IMR-90 (cell line): ENCODE results near the gene RASSF4. TPM values are rescaled to one million over a fixed set of nuclear protein-coding genes. Genes with fewer than 3 reads are reported as not detected.

ENCODE experiments used
- ATAC-seq: fragments of 200-7000 bp; cut with Tn5 transposase; 2 replicates; pipeline ENCODE4 v1.9.1; 2020; ENCODE audit warnings: low read depth, mild to moderate bottlenecking, moderate library complexity
- BruUV-seq: library from RNA; stranded (reverse); fragments of 400-500 nt; replicated peaks from 2 replicates; lab custom pipeline; 2021; lab: Mats Ljungman, UMichigan
- CTCF ChIA-PET: fragments of 300-600 bp; formaldehyde crosslinking; extraction: SDS; loops from one replicate; lab custom pipeline; 2021; ENCODE audit warnings: antibody characterized with exemption; lab: Yijun Ruan, JAX
- POLR2A ChIA-PET: fragments of 300-600 bp; sonication (Branson Sonifier 250); formaldehyde crosslinking; loops from one replicate; lab custom pipeline; 2022; ENCODE audit warnings: antibody characterized with exemption; ENCODE audit not compliant: unreplicated experiment; lab: Charles Lee
- DNase-seq: peaks from one replicate; pipeline ENCODE4 v3.0.0; 2013
- H2AFZ ChIP-seq: replicated peaks from 2 replicates; pipeline ENCODE3; 2013; ENCODE audit warnings: low read length, mild to moderate bottlenecking; ENCODE audit not compliant: poor library complexity
- H2AK5ac ChIP-seq: 2 replicates; pipeline ENCODE4 v1.6.1; 2013; ENCODE audit warnings: low read depth, low read length, inconsistent platforms
- H2AK9ac ChIP-seq: replicated peaks from 2 replicates; pipeline ENCODE3; 2013; ENCODE audit warnings: mild to moderate bottlenecking, low read depth, low read length, moderate library complexity; ENCODE audit not compliant: poor library complexity
- H2BK120ac ChIP-seq: 2 replicates; pipeline ENCODE4 v1.6.1; 2013; ENCODE audit warnings: low read depth, low read length, inconsistent platforms
- H2BK15ac ChIP-seq: 3 replicates; pipeline ENCODE4 v1.6.1; 2013; ENCODE audit warnings: low read depth, low read length, inconsistent platforms
- H2BK20ac ChIP-seq: 2 replicates; pipeline ENCODE4 v1.6.1; 2013; ENCODE audit warnings: low read depth, mild to moderate bottlenecking, inconsistent platforms, low read length, moderate library complexity
- H2BK5ac ChIP-seq: 2 replicates; pipeline ENCODE4 v1.6.1; 2013; ENCODE audit warnings: mild to moderate bottlenecking, low read depth, low read length, inconsistent platforms; ENCODE audit not compliant: poor library complexity, severe bottlenecking
- H3K14ac ChIP-seq: replicated peaks from 2 replicates; pipeline ENCODE4 v1.6.1; 2013; ENCODE audit warnings: low read depth, low read length, inconsistent platforms
- H3K18ac ChIP-seq: 2 replicates; pipeline ENCODE4 v1.6.1; 2013; ENCODE audit warnings: low read depth, low read length, control low read depth
- H3K23ac ChIP-seq: 2 replicates; pipeline ENCODE4 v1.6.1; 2013; ENCODE audit warnings: low read depth, low read length, inconsistent platforms
- H3K27ac ChIP-seq: 2 replicates; pipeline ENCODE4 v1.5.1; 2013; ENCODE audit warnings: mild to moderate bottlenecking, control low read depth, low read length; ENCODE audit not compliant: insufficient read depth
- H3K27me3 ChIP-seq: 2 replicates; pipeline ENCODE4 v1.6.1; 2013; ENCODE audit warnings: low read length; ENCODE audit not compliant: control insufficient read depth, insufficient read depth
- H3K36me3 ChIP-seq: 2 replicates; pipeline ENCODE4 v1.6.1; 2013; ENCODE audit warnings: low read length, mixed read lengths; ENCODE audit not compliant: control insufficient read depth, insufficient read depth
- H3K4ac ChIP-seq: 2 replicates; pipeline ENCODE4 v1.6.1; 2013; ENCODE audit warnings: low read depth, low read length, inconsistent platforms
- H3K4me1 ChIP-seq: 2 replicates; pipeline ENCODE4 v1.6.1; 2013; ENCODE audit warnings: low read length, mixed read lengths; ENCODE audit not compliant: control insufficient read depth, insufficient read depth
- H3K4me2 ChIP-seq: 2 replicates; pipeline ENCODE4 v1.6.1; 2013; ENCODE audit warnings: low read depth, mild to moderate bottlenecking, control low read depth, low read length, moderate library complexity
- H3K4me3 ChIP-seq: 2 replicates; pipeline ENCODE4 v1.5.1; 2013; ENCODE audit warnings: low read depth, mild to moderate bottlenecking, control low read depth, low read length, moderate library complexity; ENCODE audit not compliant: insufficient read depth
- H3K56ac ChIP-seq: 2 replicates; pipeline ENCODE4 v1.6.1; 2013; ENCODE audit warnings: low read length, inconsistent platforms; ENCODE audit not compliant: insufficient read depth; ENCODE audit errors: extremely low read depth
- H3K79me1 ChIP-seq, 2 experiments: 2 replicates each; pipeline ENCODE4 v1.6.1; 2013; ENCODE audit warnings: low read length in 2 of 2, inconsistent platforms in 1 of 2, low read depth in 1 of 2
- H3K9ac ChIP-seq: 2 replicates; pipeline ENCODE4 v1.6.1; 2013; ENCODE audit warnings: low read depth, low read length, control low read depth
- H3K9me1 ChIP-seq: 2 replicates; pipeline ENCODE4 v1.6.1; 2013; ENCODE audit warnings: low read length, inconsistent platforms; ENCODE audit not compliant: insufficient read depth
- H3K9me3 ChIP-seq: 2 replicates; pipeline ENCODE4 v1.6.1; 2013; ENCODE audit warnings: low read length; ENCODE audit not compliant: control insufficient read depth, insufficient read depth
- H4K20me1 ChIP-seq: 2 replicates; pipeline ENCODE4 v1.6.1; 2013; ENCODE audit warnings: low read length, inconsistent platforms; ENCODE audit not compliant: insufficient read depth
- H4K5ac ChIP-seq: 2 replicates; pipeline ENCODE4 v1.6.1; 2013; ENCODE audit warnings: mild to moderate bottlenecking, low read depth, low read length, control low read depth
- H4K8ac ChIP-seq, 2 experiments: 2 replicates each; pipeline ENCODE4 v1.6.1; 2013; ENCODE audit warnings: low read depth in 2 of 2, low read length in 2 of 2, control low read depth in 1 of 2, inconsistent platforms in 1 of 2
- H4K91ac ChIP-seq: 2 replicates; pipeline ENCODE4 v1.6.1; 2013; ENCODE audit warnings: low read depth, low read length, inconsistent platforms; ENCODE audit not compliant: insufficient read depth
- BHLHE40 ChIP-seq: fragments of 150-350 bp; IDR thresholded peaks from 2 replicates; pipeline ENCODE4 v1.6.1; 2016; ENCODE audit warnings: mild to moderate bottlenecking, low read depth, low read length
- CHD1 ChIP-seq: IDR thresholded peaks from 2 replicates; pipeline ENCODE4 v1.6.1; 2012; ENCODE audit warnings: low read depth, low read length, improper control_type of control experiment
- ELK1 ChIP-seq: fragments of 150-350 bp; IDR thresholded peaks from 2 replicates; pipeline ENCODE4 v1.6.1; 2016; ENCODE audit warnings: low read depth, mild to moderate bottlenecking, low read length, moderate library complexity, borderline replicate concordance
- MAFK ChIP-seq: IDR thresholded peaks from 2 replicates; pipeline ENCODE4 v1.6.1; 2012; ENCODE audit warnings: low read depth, low read length, improper control_type of control experiment
- MAZ ChIP-seq: IDR thresholded peaks from 2 replicates; pipeline ENCODE4 v1.6.1; 2012; ENCODE audit warnings: low read depth, mild to moderate bottlenecking, low read length, improper control_type of control experiment, moderate library complexity, borderline replicate concordance
- NFE2L2 ChIP-seq: fragments of 150-350 bp; IDR thresholded peaks from 2 replicates; pipeline ENCODE4 v1.6.1; 2016; ENCODE audit warnings: low read depth, mild to moderate bottlenecking, low read length
- POLR2A ChIP-seq: IDR thresholded peaks from 2 replicates; pipeline ENCODE4 v1.6.1; 2012; ENCODE audit warnings: mild to moderate bottlenecking, low read depth, low read length
- RAD21 ChIP-seq: IDR thresholded peaks from 2 replicates; pipeline ENCODE4 v1.6.1; 2012; ENCODE audit warnings: low read length, improper control_type of control experiment
- RCOR1 ChIP-seq: IDR thresholded peaks from 2 replicates; pipeline ENCODE4 v1.6.1; 2012; ENCODE audit warnings: mild to moderate bottlenecking, low read length, improper control_type of control experiment; ENCODE audit not compliant: insufficient replicate concordance
- RFX5 ChIP-seq: IDR thresholded peaks from 2 replicates; pipeline ENCODE4 v1.8.0; 2012; ENCODE audit warnings: low read depth, mild to moderate bottlenecking, low read length, moderate library complexity
- SMC3 ChIP-seq: fragments of 150-350 bp; IDR thresholded peaks from 2 replicates; pipeline ENCODE4 v1.6.1; 2016; ENCODE audit warnings: low read depth, mild to moderate bottlenecking, antibody characterized with exemption, low read length, moderate library complexity
- USF2 ChIP-seq: fragments of 150-350 bp; IDR thresholded peaks from 2 replicates; pipeline ENCODE4 v1.6.1; 2017; ENCODE audit warnings: mild to moderate bottlenecking, antibody characterized with exemption, low read length, low read depth
- WGBS, 2 experiments: methylation state at CpG; one replicate each; pipeline versions ENCODE4 v1.1.5 to v1.1.7; 2013; ENCODE audit warnings: missing lambda C conversion rate in 2 of 2; ENCODE audit not compliant: insufficient read length in 1 of 2; ENCODE audit errors: extremely low coverage in 2 of 2; 5-methylcytosine and 5-hydroxymethylcytosine counted together
- dilution Hi-C: fragments of 300-500 bp; cut with HindIII; formaldehyde crosslinking; loops from one replicate; pipeline ENCODE4 v1.14.3; 2018; ENCODE audit warnings: low sequenced_read_pairs; ENCODE audit not compliant: unreplicated experiment
- in situ Hi-C: fragments of 300-500 bp; cut with MboI; formaldehyde crosslinking; loops from 3 replicates; pipeline ENCODE4 v1.14.3; 2019; ENCODE audit warnings: low sequenced_read_pairs, inconsistent platforms, mixed read lengths
- intact Hi-C: fragments of 100-400 bp; cut with micrococcal nuclease; formaldehyde crosslinking; loops from 2 replicates; pipeline ENCODE4 v1.10.0; 2022
- polyA plus RNA-seq, 3 experiments: library from polyadenylated mRNA; depleted of rRNA; stranded (reverse); fragments of >200 nt; gene quantifications; 2 replicates each; pipeline ENCODE4 v1.2.3, GENCODE V29; 2012; ENCODE audit warnings: low replicate concordance in 1 of 3
- total RNA-seq: library from RNA; depleted of rRNA; stranded (reverse); fragments of >200 nt; gene quantifications from 2 replicates; pipeline ENCODE4 v1.2.3, GENCODE V29; 2012

Gene RASSF4
- total and polyA plus RNA-seq, 2 of the 4 experiments (the other 2 are of a cell fraction) = 5.9 to 8.6 TPM

- no peak for TF ChIP-seq MAZ
- TF ChIP-seq MAFK = no peak
These were observed 30.0 kb upstream of the RASSF4 start (continued) for GRCh38 chr10:44929356-44930255.

GRCh38 chr10:44930904-44931620 is 28.5 kb upstream of the RASSF4 start:
- Histone ChIP-seq H3K4me3 (no peak overlapping the region), H2AK9ac (no peak overlapping the region), H2BK5ac (no peak overlapping the region), H3K36me3 (no peaks in the 10 kb centered on the region), H3K9me1 (peaks cover 8% of the 10 kb centered on the region; the same call in 1 of the 2 replicates), H3K4me1 (peaks cover 15% of the 10 kb centered on the region), H3K4me2 (no peak overlapping the region), H4K91ac (no peak overlapping the region), H4K20me1 (no peaks in the 10 kb centered on the region), H2BK15ac (no peak overlapping the region), H3K18ac (no peak overlapping the region), H4K5ac (no peak overlapping the region), H2BK120ac (no peak overlapping the region), H3K4ac (no peak overlapping the region), H2AFZ (no peak overlapping the region), H2BK20ac (no peak overlapping the region), H3K9ac (no peak overlapping the region), H3K56ac (no peak overlapping the region), H3K27me3 (no peaks in the 10 kb centered on the region; the same call in 1 of the 2 replicates), H3K23ac (no peak overlapping the region), H3K27ac (no peak overlapping the region), H2AK5ac (no peak overlapping the region), H3K9me3 (no peaks in the 10 kb centered on the region), H3K79me1 (no peaks in the 10 kb centered on the region), H3K14ac (no peak overlapping the region), H4K8ac (no peak overlapping the region)
- DNase-seq = no peak
- ATAC-seq = no peak
- in situ Hi-C loops (no loop called here), intact Hi-C loops (loop anchor here (5.0 kb wide), 1 partner anchor 306 kb away; no protein-coding TSS in a partner anchor), dilution Hi-C loops (no loop called here)
- POLR2A ChIA-PET = no interaction called here
- CTCF ChIA-PET = no interaction called here
- no TSS peak for BruUV-seq
- WGBS, 2 experiments = 100% methylated on average over 1 of the region's 4 CpGs; no CpG with 5 or more reads in 1 of the 2 experiments
- TF ChIP-seq MAFK (no peak), RFX5 (no peak), CHD1 (no peak), NFE2L2 (no peak), POLR2A (no peak), USF2 (no peak), BHLHE40 (no peak), SMC3 (no peak), RAD21 (no peak), MAZ (no peak), RCOR1 (no peak), ELK1 (no peak)
